Activated CD8-positive, alpha-beta T cell treated with anti-CD3 and anti-CD28 coated beads for 36 hours (primary cell): ENCODE data around the gene KLF16. TPM values are rescaled to one million over a fixed set of nuclear protein-coding genes. Genes with fewer than 3 reads are reported as not detected.

Experiments
- ATAC-seq: fragments of 200-7000 bp; cut with Tn5 transposase; one replicate; pipeline ENCODE4 v1.10.0; 2021; ENCODE audit warnings: mild to moderate bottlenecking, moderate library complexity
- CTCF ChIA-PET: fragments of 350-600 bp; sonication (Branson Sonifier 250); formaldehyde crosslinking; loops from one replicate; lab custom pipeline; 2021; ENCODE audit warnings: antibody characterized with exemption; lab: Charles Lee
- POLR2A ChIA-PET: fragments of 350-600 bp; sonication (Branson Sonifier 250); formaldehyde crosslinking; loops from one replicate; lab custom pipeline; 2021; ENCODE audit warnings: antibody characterized with exemption; lab: Charles Lee
- DNase-seq: peaks from one replicate; pipeline ENCODE4 v3.0.0-alpha.2; 2020
- H3K27ac Mint-ChIP-seq: one replicate; pipeline ENCODE4 v1.8.0; 2021; ENCODE audit warnings: mild to moderate bottlenecking, mixed read lengths
- H3K27me3 Mint-ChIP-seq: one replicate; pipeline ENCODE4 v1.8.0; 2021; ENCODE audit warnings: mixed read lengths
- H3K36me3 Mint-ChIP-seq: one replicate; pipeline ENCODE4 v1.8.0; 2021; ENCODE audit warnings: low read depth, mixed read lengths
- H3K4me1 Mint-ChIP-seq: one replicate; pipeline ENCODE4 v1.8.0; 2021; ENCODE audit warnings: low read depth, mixed read lengths
- H3K4me3 Mint-ChIP-seq: one replicate; pipeline ENCODE4 v1.8.0; 2021; ENCODE audit warnings: mild to moderate bottlenecking, moderate library complexity, mixed read lengths
- H3K9me3 Mint-ChIP-seq: one replicate; pipeline ENCODE4 v1.8.0; 2021; ENCODE audit warnings: mixed read lengths
- CTCF ChIP-seq: fragments of 200-600 bp; IDR thresholded peaks from one replicate; pipeline ENCODE4 v1.8.0; 2022; ENCODE audit warnings: antibody characterized with exemption, mild to moderate bottlenecking
- intact Hi-C: fragments of 100-400 bp; cut with micrococcal nuclease; formaldehyde crosslinking; loops from one replicate; pipeline ENCODE4 v1.10.0; 2022
- total RNA-seq, 2 experiments: library from RNA; stranded (reverse); gene quantifications; one replicate each; pipeline ENCODE4 v1.2.3, GENCODE V29; 2021

Gene KLF16
- total RNA-seq, 2 experiments from 2014 or later: 25.6 to 27.7 TPM

DNA sequence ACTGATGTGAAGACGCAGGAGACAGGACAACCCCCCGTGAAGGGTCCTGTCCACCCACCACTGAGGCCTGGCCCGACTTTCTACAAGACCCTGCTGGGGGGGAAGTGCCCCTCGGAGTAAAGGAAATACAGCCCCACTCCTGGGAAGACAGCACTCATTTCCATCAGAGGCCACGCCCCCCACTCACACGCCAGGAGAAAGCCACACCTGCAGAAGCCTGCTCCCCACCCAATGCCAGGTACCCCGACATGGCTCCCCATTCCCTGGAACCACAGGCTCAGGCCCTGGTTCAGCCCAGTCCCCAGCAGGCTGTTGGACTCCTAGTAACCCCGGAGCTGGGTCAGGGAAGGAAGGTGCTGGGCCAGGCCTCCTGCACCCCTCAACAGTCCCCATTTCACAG is 40.4 kb downstream of the KLF16 start:
- no peak for DNase-seq
- ATAC-seq: no peak
- Mint-ChIP-seq H3K27me3 (no peaks in the 10 kb centered on the region), H3K9me3 (no peaks in the 10 kb centered on the region), H3K36me3 (peaks cover 22% of the 10 kb centered on the region), H3K27ac (no peak overlapping the region), H3K4me1 (peaks cover 5% of the 10 kb centered on the region), H3K4me3 (no peak overlapping the region)
- ChIA-PET POLR2A (no interaction called here), CTCF (interaction anchor here (0.6 to 0.7 kb wide), 2 partner anchors 15 to 198 kb away, joined by 3 read pairs; no protein-coding TSS in a partner anchor)
- no peak for TF ChIP-seq CTCF
- intact Hi-C loops: no loop called here

DNA sequence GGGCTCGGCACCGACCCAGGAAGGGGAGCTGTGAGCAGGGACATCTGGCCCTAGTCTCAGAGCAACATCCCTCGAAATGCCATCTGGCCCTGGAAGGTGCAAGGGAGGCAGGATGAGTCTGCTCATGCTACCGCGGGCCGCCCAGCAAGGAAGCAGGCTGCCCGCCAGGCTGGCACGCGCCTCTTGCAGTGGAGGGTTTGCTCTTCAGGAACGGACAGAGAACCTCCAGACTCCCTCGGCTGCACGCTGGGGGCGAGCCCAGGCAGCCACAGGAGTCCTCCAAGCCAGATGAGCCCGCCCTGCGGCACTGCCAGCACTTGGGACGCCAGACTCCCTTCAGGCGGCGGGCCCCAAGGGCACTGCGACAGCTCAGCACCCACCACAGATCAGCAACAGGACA is 41.2 kb downstream of the KLF16 start:
- Mint-ChIP-seq H3K9me3 (no peaks in the 10 kb centered on the region), H3K4me1 (peaks cover 5% of the 10 kb centered on the region), H3K27me3 (no peaks in the 10 kb centered on the region), H3K27ac (no peak overlapping the region), H3K36me3 (peaks cover 22% of the 10 kb centered on the region), H3K4me3 (no peak overlapping the region)
- no peak for TF ChIP-seq CTCF
- intact Hi-C loops: no loop called here
- DNase-seq: no peak
- CTCF ChIA-PET: no interaction called here
- ATAC-seq: no peak
- POLR2A ChIA-PET: interaction anchor here (0.5 to 0.9 kb wide), 2 partner anchors 23 to 266 kb away, joined by 3 read pairs; no protein-coding TSS in a partner anchor

- Mint-ChIP-seq H3K27ac (no peak overlapping the region), H3K4me3 (no peak overlapping the region), H3K36me3 (peaks cover 19% of the 10 kb centered on the region), H3K9me3 (no peaks in the 10 kb centered on the region), H3K4me1 (no peaks in the 10 kb centered on the region), H3K27me3 (no peaks in the 10 kb centered on the region)
- CTCF ChIA-PET: interaction anchor here (1.4 kb wide), 1 partner anchor 16 kb away, joined by 3 read pairs; no protein-coding TSS in a partner anchor
- ATAC-seq (no peak), DNase-seq (no peak)
- intact Hi-C loops: no loop called here
- POLR2A ChIA-PET: interaction anchor here (0.9 to 1.4 kb wide), 2 partner anchors 11 to 18 kb away, joined by 3 read pairs; no protein-coding TSS in a partner anchor
- TF ChIP-seq CTCF: no peak
Observed at GRCh38 chr19:1819341-1820255, 43.8 kb downstream of the KLF16 start.

GRCh38 chr19:1818549-1819195 is 44.7 kb downstream of the KLF16 start:
- ChIA-PET CTCF (interaction anchor here (1.0 to 1.4 kb wide), 3 partner anchors 7 to 20 kb away, joined by 3 to 4 read pairs (median 3); no protein-coding TSS in a partner anchor), POLR2A (interaction anchor here (0.9 to 1.4 kb wide), 2 partner anchors 12 to 19 kb away, joined by 3 read pairs; no protein-coding TSS in a partner anchor)
- H3K4me1 Mint-ChIP-seq: peaks cover 2% of the 10 kb centered on the region
- H3K27ac Mint-ChIP-seq: no peak overlapping the region
- no peak for TF ChIP-seq CTCF
- H3K9me3 Mint-ChIP-seq: no peaks in the 10 kb centered on the region
- H3K27me3 Mint-ChIP-seq: no peaks in the 10 kb centered on the region
- intact Hi-C loops: no loop called here
- ATAC-seq: no peak
- no peak overlapping the region for H3K4me3 Mint-ChIP-seq
- DNase-seq: no peak
- peaks cover 15% of the 10 kb centered on the region for H3K36me3 Mint-ChIP-seq
